Measurements from ENCODE around the gene GCC1.

The GCC1 gene

GRCh38 chr7:127612263-127612662 is 26.9 kb upstream of the GCC1 start:
- no peaks in the 10 kb centered on the region for H3K36me3 ChIP-seq (ENCODE audit: control insufficient read depth, insufficient read depth, low read length)
- no peak overlapping the region for H3K9ac ChIP-seq (ENCODE audit: low read length)
- peaks cover 8% of the 10 kb centered on the region for H3K27me3 ChIP-seq (ENCODE audit: control insufficient read depth, insufficient read depth, low read length)
- no peak overlapping the region for H3K4me3 ChIP-seq (ENCODE audit: low read length)
- H3K27ac ChIP-seq (ENCODE audit: low read depth, low read length): no peak overlapping the region
- no peaks in the 10 kb centered on the region for H3K4me1 ChIP-seq (ENCODE audit: control insufficient read depth, insufficient read depth, low read length)

- no peaks in the 10 kb centered on the region for H3K27me3 ChIP-seq (ENCODE audit: control insufficient read depth, insufficient read depth, low read length)
- H3K9ac ChIP-seq (ENCODE audit: low read length): no peak overlapping the region
- no peak overlapping the region for H3K27ac ChIP-seq (ENCODE audit: low read depth, low read length)
- H3K4me3 ChIP-seq (ENCODE audit: low read length): no peak overlapping the region
- no peaks in the 10 kb centered on the region for H3K36me3 ChIP-seq (ENCODE audit: control insufficient read depth, insufficient read depth, low read length)
- H3K4me1 ChIP-seq (ENCODE audit: control insufficient read depth, insufficient read depth, low read length): no peaks in the 10 kb centered on the region
Observed at GRCh38 chr7:127609297-127609696, 23.9 kb upstream of the GCC1 start.

GRCh38 chr7:127608446-127608845 is 23.1 kb upstream of the GCC1 start:
- no peak overlapping the region for H3K9ac ChIP-seq (ENCODE audit: low read length)

GRCh38 chr7:127600885-127601284 is 15.5 kb upstream of the GCC1 start:
- H3K36me3 ChIP-seq (ENCODE audit: control insufficient read depth, insufficient read depth, low read length): no peaks in the 10 kb centered on the region
- no peaks in the 10 kb centered on the region for H3K27me3 ChIP-seq (ENCODE audit: control insufficient read depth, insufficient read depth, low read length)

More at GRCh38 chr7:127608446-127608845, 23.1 kb upstream of the GCC1 start:
- Histone ChIP-seq H3K27ac (ENCODE audit: low read depth, low read length) (no peak overlapping the region), H3K36me3 (ENCODE audit: control insufficient read depth, insufficient read depth, low read length) (no peaks in the 10 kb centered on the region), H3K4me3 (ENCODE audit: low read length) (no peak overlapping the region), H3K27me3 (ENCODE audit: control insufficient read depth, insufficient read depth, low read length) (no peaks in the 10 kb centered on the region), H3K4me1 (ENCODE audit: control insufficient read depth, insufficient read depth, low read length) (no peaks in the 10 kb centered on the region)

GRCh38 chr7:127598318-127598717 is 12.9 kb upstream of the GCC1 start:
- Histone ChIP-seq H3K27me3 (ENCODE audit: control insufficient read depth, insufficient read depth, low read length) (no peaks in the 10 kb centered on the region), H3K4me3 (ENCODE audit: low read length) (no peak overlapping the region), H3K36me3 (ENCODE audit: control insufficient read depth, insufficient read depth, low read length) (no peaks in the 10 kb centered on the region), H3K27ac (ENCODE audit: low read depth, low read length) (no peak overlapping the region), H3K4me1 (ENCODE audit: control insufficient read depth, insufficient read depth, low read length) (no peaks in the 10 kb centered on the region), H3K9ac (ENCODE audit: low read length) (no peak overlapping the region)

More at GRCh38 chr7:127600885-127601284, 15.5 kb upstream of the GCC1 start:
- no peaks in the 10 kb centered on the region for H3K4me1 ChIP-seq (ENCODE audit: control insufficient read depth, insufficient read depth, low read length)
- H3K27ac ChIP-seq (ENCODE audit: low read depth, low read length): no peak overlapping the region
- H3K9ac ChIP-seq (ENCODE audit: low read length): no peak overlapping the region
- H3K4me3 ChIP-seq (ENCODE audit: low read length): no peak overlapping the region

- Histone ChIP-seq H3K4me3 (ENCODE audit: low read length) (no peak overlapping the region), H3K4me1 (ENCODE audit: control insufficient read depth, insufficient read depth, low read length) (no peaks in the 10 kb centered on the region), H3K27ac (ENCODE audit: low read depth, low read length) (no peak overlapping the region), H3K36me3 (ENCODE audit: control insufficient read depth, insufficient read depth, low read length) (peaks cover 7% of the 10 kb centered on the region), H3K9ac (ENCODE audit: low read length) (no peak overlapping the region), H3K27me3 (ENCODE audit: control insufficient read depth, insufficient read depth, low read length) (no peaks in the 10 kb centered on the region)
Observed at GRCh38 chr7:127595737-127596136, 10.3 kb upstream of the GCC1 start.

- Histone ChIP-seq H3K4me3 (ENCODE audit: low read length) (no peak overlapping the region), H3K36me3 (ENCODE audit: control insufficient read depth, insufficient read depth, low read length) (peaks cover 7% of the 10 kb centered on the region), H3K9ac (ENCODE audit: low read length) (no peak overlapping the region), H3K4me1 (ENCODE audit: control insufficient read depth, insufficient read depth, low read length) (peaks cover under 1% of the 10 kb centered on the region), H3K27ac (ENCODE audit: low read depth, low read length) (no peak overlapping the region), H3K27me3 (ENCODE audit: control insufficient read depth, insufficient read depth, low read length) (no peaks in the 10 kb centered on the region)
Observed at GRCh38 chr7:127594490-127594889, 9.1 kb upstream of the GCC1 start.

- Histone ChIP-seq H3K9ac (ENCODE audit: low read length) (no peak overlapping the region), H3K27me3 (ENCODE audit: control insufficient read depth, insufficient read depth, low read length) (no peaks in the 10 kb centered on the region), H3K36me3 (ENCODE audit: control insufficient read depth, insufficient read depth, low read length) (peaks cover 7% of the 10 kb centered on the region), H3K27ac (ENCODE audit: low read depth, low read length) (no peak overlapping the region), H3K4me1 (ENCODE audit: control insufficient read depth, insufficient read depth, low read length) (peaks cover 7% of the 10 kb centered on the region), H3K4me3 (ENCODE audit: low read length) (no peak overlapping the region)
Observed at GRCh38 chr7:127592550-127592949, 7.2 kb upstream of the GCC1 start.

- H3K36me3 ChIP-seq (ENCODE audit: control insufficient read depth, insufficient read depth, low read length): peaks cover 7% of the 10 kb centered on the region
- H3K27ac ChIP-seq (ENCODE audit: low read depth, low read length): no peak overlapping the region
- no peak overlapping the region for H3K4me3 ChIP-seq (ENCODE audit: low read length)
- no peaks in the 10 kb centered on the region for H3K27me3 ChIP-seq (ENCODE audit: control insufficient read depth, insufficient read depth, low read length)
- H3K9ac ChIP-seq (ENCODE audit: low read length): no peak overlapping the region
- peaks cover 7% of the 10 kb centered on the region for H3K4me1 ChIP-seq (ENCODE audit: control insufficient read depth, insufficient read depth, low read length)
Observed at GRCh38 chr7:127591591-127591990, 6.2 kb upstream of the GCC1 start.

GRCh38 chr7:127591189-127591588 is 5.8 kb upstream of the GCC1 start:
- Histone ChIP-seq H3K27ac (ENCODE audit: low read depth, low read length) (no peak overlapping the region), H3K4me1 (ENCODE audit: control insufficient read depth, insufficient read depth, low read length) (peaks cover 7% of the 10 kb centered on the region), H3K36me3 (ENCODE audit: control insufficient read depth, insufficient read depth, low read length) (peaks cover 7% of the 10 kb centered on the region), H3K4me3 (ENCODE audit: low read length) (no peak overlapping the region), H3K27me3 (ENCODE audit: control insufficient read depth, insufficient read depth, low read length) (no peaks in the 10 kb centered on the region), H3K9ac (ENCODE audit: low read length) (no peak overlapping the region)

GRCh38 chr7:127589896-127590295 is 4.5 kb upstream of the GCC1 start:
- no peak overlapping the region for H3K27ac ChIP-seq (ENCODE audit: low read depth, low read length)
- H3K36me3 ChIP-seq (ENCODE audit: control insufficient read depth, insufficient read depth, low read length): peaks cover 7% of the 10 kb centered on the region
- no peak overlapping the region for H3K9ac ChIP-seq (ENCODE audit: low read length)
- no peaks in the 10 kb centered on the region for H3K27me3 ChIP-seq (ENCODE audit: control insufficient read depth, insufficient read depth, low read length)
- peaks cover 11% of the 10 kb centered on the region for H3K4me1 ChIP-seq (ENCODE audit: control insufficient read depth, insufficient read depth, low read length)
- H3K4me3 ChIP-seq (ENCODE audit: low read length): no peak overlapping the region

GRCh38 chr7:127588697-127589482 is 3.5 kb upstream of the GCC1 start:
- Histone ChIP-seq H3K4me1 (ENCODE audit: control insufficient read depth, insufficient read depth, low read length) (peaks cover 20% of the 10 kb centered on the region), H3K27ac (ENCODE audit: low read depth, low read length) (peak overlapping the region; percentile 87), H3K9ac (ENCODE audit: low read length) (peak overlapping the region; percentile 76), H3K36me3 (ENCODE audit: control insufficient read depth, insufficient read depth, low read length) (peaks cover 7% of the 10 kb centered on the region), H3K27me3 (ENCODE audit: control insufficient read depth, insufficient read depth, low read length) (no peaks in the 10 kb centered on the region), H3K4me3 (ENCODE audit: low read length) (peak overlapping the region; percentile 92)
